RWPE2 (cell line): ENCODE results near the gene JUP.
"Not testable (repeated sequence)": the region's sequence is repeated elsewhere in the genome, so short reads cannot be mapped to it uniquely, and the experiment has no call there.

Experiments
- ATAC-seq: fragments of 200-7000 bp; cut with Tn5 transposase; 3 replicates; pipeline ENCODE4 v1.9.1; 2021; ENCODE audit warnings: low read depth
- DNase-seq: peaks from one replicate; pipeline ENCODE4 v3.0.0-alpha.2; 2020; ENCODE audit warnings: low spot score
- H3K27ac ChIP-seq: fragments of 450-650 bp; 2 replicates; pipeline ENCODE4 v1.5.1; 2017; ENCODE audit warnings: mild to moderate bottlenecking; ENCODE audit not compliant: poor library complexity, severe bottlenecking
- H3K27me3 ChIP-seq: fragments of 250-450 bp; sonication (Bioruptor Pico); 2 replicates; pipeline ENCODE4 v1.5.1; 2021; ENCODE audit warnings: mild to moderate bottlenecking, moderate library complexity; ENCODE audit not compliant: insufficient read depth, poor library complexity, severe bottlenecking
- H3K36me3 ChIP-seq: fragments of 250-450 bp; sonication (Bioruptor Pico); 2 replicates; pipeline ENCODE4 v1.5.1; 2020; ENCODE audit warnings: low read depth, mild to moderate bottlenecking, moderate library complexity
- H3K4me1 ChIP-seq: fragments of 250-450 bp; sonication (Bioruptor Pico); 2 replicates; pipeline ENCODE4 v1.5.1; 2021; ENCODE audit warnings: mild to moderate bottlenecking, moderate library complexity; ENCODE audit not compliant: insufficient read depth, poor library complexity, severe bottlenecking
- H3K4me3 ChIP-seq: fragments of 250-450 bp; sonication (Bioruptor Pico); 2 replicates; pipeline ENCODE4 v1.5.1; 2021; ENCODE audit warnings: mild to moderate bottlenecking, moderate library complexity; ENCODE audit not compliant: severe bottlenecking
- H3K9me3 ChIP-seq: fragments of 250-450 bp; sonication (Bioruptor Pico); 2 replicates; pipeline ENCODE4 v1.5.1; 2021; ENCODE audit warnings: mild to moderate bottlenecking, moderate library complexity; ENCODE audit not compliant: severe bottlenecking
- CTCF ChIP-seq: fragments of 450-650 bp; IDR thresholded peaks from one replicate; pipeline ENCODE4 v1.5.1; 2017; ENCODE audit warnings: mild to moderate bottlenecking, moderate library complexity; ENCODE audit not compliant: poor library complexity, severe bottlenecking

The JUP gene

GRCh38 chr17:41777157-41777573 is 9.3 kb downstream of the JUP start:
- DNase-seq (no peak), ATAC-seq (no peak)
- Histone ChIP-seq H3K4me3 (no peak overlapping the region), H3K4me1 (peaks cover 68% of the 10 kb centered on the region), H3K9me3 (no peaks in the 10 kb centered on the region), H3K27me3 (no peaks in the 10 kb centered on the region), H3K27ac (peak overlapping the region; percentile 94), H3K36me3 (peaks cover 51% of the 10 kb centered on the region)
- no peak for TF ChIP-seq CTCF

GRCh38 chr17:41776262-41776900 is 10.1 kb downstream of the JUP start:
- peak overlapping the region; percentile 94 for H3K27ac ChIP-seq
- H3K27me3 ChIP-seq, DNase-seq, ATAC-seq, H3K9me3 ChIP-seq, H3K4me3 ChIP-seq: not testable (repeated sequence)
- H3K36me3 ChIP-seq, result peaks cover 51% of the 10 kb centered on the region
- peaks cover 74% of the 10 kb centered on the region for H3K4me1 ChIP-seq

- peaks cover 58% of the 10 kb centered on the region for H3K36me3 ChIP-seq
- H3K27me3 ChIP-seq, result no peaks in the 10 kb centered on the region
- peaks cover 74% of the 10 kb centered on the region for H3K4me1 ChIP-seq
- H3K4me3 ChIP-seq, result no peak overlapping the region
- H3K9me3 ChIP-seq, result no peaks in the 10 kb centered on the region
- peak overlapping the region; percentile 94 for H3K27ac ChIP-seq
- no peak for TF ChIP-seq CTCF
- ATAC-seq (peak; percentile 29), DNase-seq (no peak)
These were observed 10.9 kb downstream of the JUP start for GRCh38 chr17:41775394-41776226.

- Histone ChIP-seq H3K9me3 (no peaks in the 10 kb centered on the region), H3K4me3 (no peak overlapping the region), H3K27ac (peak overlapping the region; percentile 94), H3K27me3 (no peaks in the 10 kb centered on the region), H3K4me1 (peaks cover 67% of the 10 kb centered on the region), H3K36me3 (peaks cover 71% of the 10 kb centered on the region)
- no peak for TF ChIP-seq CTCF
- ATAC-seq (no peak), DNase-seq (no peak)
These were observed 12.7 kb downstream of the JUP start for GRCh38 chr17:41773731-41774193.

GRCh38 chr17:41773190-41773588 is 13.3 kb downstream of the JUP start:
- no peak for TF ChIP-seq CTCF
- H3K27me3 ChIP-seq, result no peaks in the 10 kb centered on the region
- peak overlapping the region; percentile 94 for H3K27ac ChIP-seq
- H3K4me3 ChIP-seq, result no peak overlapping the region
- peaks cover 77% of the 10 kb centered on the region for H3K36me3 ChIP-seq
- peaks cover 61% of the 10 kb centered on the region for H3K4me1 ChIP-seq
- DNase-seq (peak; percentile 97), ATAC-seq (peak; percentile 83)
- H3K9me3 ChIP-seq, result no peaks in the 10 kb centered on the region
